Erythroblast (primary cell): Measurements from ENCODE around the gene ZBTB20.

Experiments used
- DNase-seq, 2 experiments: peaks; one replicate each; lab custom pipeline; 2025; lab: John Stamatoyannopoulos, UW
- GATA1 ChIP-seq: IDR thresholded peaks from 2 replicates; pipeline ENCODE4 v1.6.1; 2011; ENCODE audit warnings: low read depth, mild to moderate bottlenecking, control low read depth, low read length, moderate library complexity
- POLR2A ChIP-seq: IDR thresholded peaks from 2 replicates; pipeline ENCODE4 v1.6.1; 2011; ENCODE audit warnings: mild to moderate bottlenecking, low read length

The ZBTB20 gene

DNA sequence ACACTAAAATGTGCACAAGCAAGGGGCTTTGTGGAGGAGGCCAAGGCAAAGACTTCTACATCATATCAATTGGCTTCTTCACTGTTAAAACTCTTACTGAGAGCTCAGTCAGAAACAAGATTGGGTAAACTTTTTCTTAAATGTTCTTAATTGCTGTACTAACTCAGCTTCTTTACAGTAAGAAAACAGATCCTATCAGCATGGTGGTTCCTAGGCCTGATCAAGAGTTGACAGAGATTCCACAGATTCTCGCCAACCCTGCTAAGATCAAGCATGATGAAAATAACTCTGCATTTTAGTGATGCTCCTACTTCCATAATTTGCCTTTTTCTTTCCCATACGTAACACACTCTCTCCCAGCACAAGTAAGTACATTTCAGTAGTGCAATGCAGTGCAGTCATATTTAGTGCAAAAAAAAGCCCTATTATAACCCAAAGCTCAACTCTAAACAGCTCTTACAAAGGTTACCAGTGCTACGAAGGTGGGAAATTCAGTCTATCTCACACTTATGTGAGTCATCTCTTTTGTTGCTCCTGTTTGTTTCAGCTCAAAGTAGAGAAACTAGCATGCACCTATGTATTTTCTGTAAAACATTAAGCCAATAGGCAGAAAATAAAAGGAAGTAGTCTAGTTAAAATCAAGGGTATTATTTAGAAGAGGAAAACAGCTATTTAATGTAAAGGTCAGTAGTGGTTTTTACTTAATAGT, 823.4 kb downstream of the ZBTB20 start:
- no peak for DNase-seq
- TF ChIP-seq GATA1 (no peak), POLR2A (no peak)

DNA sequence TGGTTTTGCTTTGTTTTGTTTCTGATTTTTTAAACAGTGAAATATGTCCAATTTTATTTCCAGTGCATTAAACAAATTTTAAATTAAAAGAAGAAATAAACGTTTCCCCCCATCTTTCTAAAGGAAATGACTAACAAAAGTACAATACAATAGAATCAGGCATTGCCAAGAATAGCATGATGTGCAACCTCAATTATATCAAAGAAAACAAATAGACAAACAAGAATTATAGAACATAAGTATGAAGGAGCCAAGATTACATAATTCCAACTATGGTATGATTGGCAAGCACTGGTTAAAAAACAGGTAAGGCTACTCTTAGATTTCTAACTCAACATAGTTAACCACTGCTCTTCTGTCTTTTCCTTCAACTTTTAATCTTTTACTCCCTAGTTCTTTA, 826.8 kb downstream of the ZBTB20 start:
- DNase-seq, result no peak
- no peak for TF ChIP-seq POLR2A
- no peak for TF ChIP-seq GATA1

DNA sequence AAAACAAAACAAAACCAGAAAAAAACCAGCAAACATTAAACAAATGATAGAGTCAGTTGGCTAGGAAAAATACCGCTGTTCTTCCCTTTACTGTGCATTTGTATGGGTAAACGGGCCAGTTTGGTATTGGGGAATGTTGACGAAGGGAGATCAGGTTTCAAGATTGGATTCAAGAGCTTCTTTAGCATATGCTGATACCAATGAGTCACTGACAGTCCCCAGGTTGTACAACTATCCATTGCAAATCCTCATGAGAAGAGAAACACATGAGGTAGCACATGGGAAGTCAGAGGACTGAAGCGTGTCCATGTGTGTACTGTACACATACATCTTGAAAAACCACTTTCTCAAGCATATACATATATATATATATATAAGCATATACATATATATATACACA, 827.6 kb downstream of the ZBTB20 start:
- DNase-seq, result no peak
- TF ChIP-seq POLR2A, result no peak
- no peak for TF ChIP-seq GATA1

DNA sequence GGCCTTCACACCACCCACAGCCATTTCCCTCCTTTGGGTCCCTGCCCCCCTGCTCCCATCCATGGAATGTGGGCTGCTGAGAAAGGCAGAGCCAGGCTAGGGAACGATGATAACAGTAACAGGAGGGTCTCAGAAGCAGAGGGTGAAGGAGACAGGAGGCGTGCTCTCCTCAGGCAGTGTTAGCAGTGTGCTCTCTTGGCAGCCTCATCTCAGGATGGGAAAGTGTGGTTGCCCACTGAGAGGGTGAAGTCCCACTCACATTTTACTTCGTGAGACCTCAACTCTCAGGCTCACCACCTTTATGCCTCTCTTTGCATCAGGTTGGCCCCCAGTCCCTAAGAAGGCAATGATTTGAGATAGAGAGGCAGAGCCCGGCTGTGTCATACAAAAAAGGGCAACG, 828.8 kb downstream of the ZBTB20 start:
- TF ChIP-seq POLR2A, result no peak
- no peak for DNase-seq

DNA sequence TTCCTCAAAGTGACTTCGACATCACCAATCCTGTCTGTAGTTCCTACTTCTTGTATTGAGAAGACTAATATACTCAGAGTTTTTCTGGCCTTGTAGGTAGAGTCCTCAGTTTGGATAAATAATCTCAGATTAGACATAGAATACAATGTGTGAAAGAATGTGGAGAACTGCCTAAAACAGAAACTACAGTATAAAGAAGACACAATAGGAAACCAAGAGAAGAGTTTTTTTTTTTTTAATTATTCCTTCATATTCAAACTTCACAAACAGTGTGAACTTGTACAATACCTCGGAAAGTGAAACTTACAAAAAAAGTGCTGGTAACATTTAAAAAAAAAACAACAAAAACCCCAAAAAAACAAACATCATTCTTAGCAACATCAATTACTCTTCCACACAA, 832.8 kb downstream of the ZBTB20 start:
- no peak for DNase-seq
- TF ChIP-seq GATA1, result no peak
- no peak for TF ChIP-seq POLR2A

DNA sequence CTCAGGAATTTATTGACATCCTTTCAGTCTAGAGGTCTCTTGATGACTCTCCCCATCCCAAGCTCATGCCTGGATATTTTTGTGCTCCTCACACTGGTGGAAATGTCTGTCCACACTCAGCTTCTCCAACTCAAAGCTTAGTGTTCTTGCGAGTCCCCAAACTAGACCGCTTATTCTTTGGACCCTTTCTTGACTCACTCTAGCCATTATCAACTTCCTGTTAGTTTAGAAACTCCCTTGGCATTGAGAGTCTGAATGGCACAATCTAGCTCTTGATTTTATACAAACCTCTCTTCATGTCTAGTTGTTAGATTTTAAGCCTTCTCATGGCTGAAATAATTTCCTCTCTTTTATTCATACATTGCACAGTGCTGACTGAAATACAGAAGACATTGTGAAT, 833.7 kb downstream of the ZBTB20 start:
- TF ChIP-seq POLR2A, result no peak
- TF ChIP-seq GATA1, result no peak
- no peak for DNase-seq

DNA sequence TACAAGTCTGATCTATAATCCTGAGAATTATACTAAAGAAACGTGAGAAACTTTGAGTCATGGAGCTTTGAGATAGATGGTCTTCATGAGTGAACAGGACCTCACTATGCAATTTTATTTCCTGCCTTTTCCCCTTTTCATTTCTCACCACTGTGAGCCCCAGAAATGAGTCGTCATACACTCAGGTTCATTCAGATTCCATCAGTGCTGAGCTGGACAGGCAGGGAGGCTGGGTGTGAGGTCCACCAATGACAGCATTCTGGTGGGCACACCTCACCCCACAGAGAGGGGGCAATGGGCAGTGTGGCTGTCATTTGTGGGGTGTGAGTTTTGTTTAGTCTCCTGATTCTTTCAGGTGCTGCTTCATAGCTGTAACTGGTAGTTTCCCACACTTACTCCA, 836.4 kb downstream of the ZBTB20 start:
- DNase-seq, result no peak
- TF ChIP-seq POLR2A, result no peak
- no peak for TF ChIP-seq GATA1

DNA sequence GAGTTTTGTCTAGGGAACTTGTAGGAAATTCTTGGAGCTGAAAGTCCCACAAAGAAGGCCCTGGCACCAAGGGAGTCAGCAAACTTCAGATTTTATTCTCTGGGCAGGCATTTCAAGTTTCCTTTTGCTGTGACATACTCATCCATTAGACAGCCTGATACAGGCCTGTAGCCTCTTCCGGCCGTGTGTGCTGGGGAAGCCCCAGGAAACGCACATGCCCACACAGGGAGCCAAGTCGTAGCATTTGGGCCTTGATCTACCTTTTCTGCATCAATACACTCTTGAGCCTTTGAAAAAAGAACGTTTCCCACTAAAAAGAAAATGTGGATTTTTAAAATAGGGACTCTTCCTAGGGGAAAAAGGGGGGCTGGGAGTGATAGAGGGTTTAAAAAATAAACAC, 838.3 kb downstream of the ZBTB20 start:
- TF ChIP-seq POLR2A, result no peak
- TF ChIP-seq GATA1, result no peak
- DNase-seq, result no peak

DNA sequence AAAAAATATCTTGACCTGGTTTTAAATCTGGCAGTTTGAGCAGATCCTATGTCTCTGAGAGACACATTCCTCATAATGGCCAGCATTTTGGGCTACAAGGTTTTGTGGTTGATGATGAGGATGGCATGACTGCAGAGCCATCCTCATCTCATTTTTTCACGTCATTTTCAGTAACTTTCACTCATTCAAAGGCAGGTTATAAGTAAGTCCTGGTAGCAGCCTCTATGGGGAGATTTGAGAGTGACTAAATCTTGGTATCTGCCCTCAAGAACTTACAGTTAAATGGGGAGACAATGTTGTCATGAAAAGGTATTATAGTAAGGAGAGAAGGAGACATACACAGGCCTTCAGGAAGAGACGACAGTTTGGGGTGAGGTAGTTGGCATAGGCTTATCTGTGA, 838.7 kb downstream of the ZBTB20 start:
- DNase-seq, result no peak
- TF ChIP-seq POLR2A (no peak), GATA1 (no peak)

DNA sequence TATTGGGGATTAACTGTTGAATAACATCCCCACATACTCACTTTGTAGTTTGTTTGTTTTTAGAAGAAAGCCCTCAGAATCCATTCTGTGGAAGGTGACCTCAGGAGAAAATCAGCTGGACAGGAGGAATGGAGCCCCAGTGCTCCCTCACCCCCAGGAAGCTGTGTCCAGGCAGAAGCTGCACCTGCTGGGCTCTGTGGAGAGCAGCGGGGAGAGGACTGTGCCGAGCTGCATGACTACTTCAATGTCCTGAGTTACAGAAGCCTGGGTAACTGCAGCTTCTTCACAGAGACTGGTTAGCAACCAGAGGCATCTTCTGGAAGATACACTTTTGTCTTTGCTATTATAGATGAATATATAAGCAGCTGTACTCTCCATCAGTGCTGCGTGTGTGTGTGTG, 839.3 kb downstream of the ZBTB20 start:
- DNase-seq, result no peak
- TF ChIP-seq POLR2A, result no peak
- no peak for TF ChIP-seq GATA1

DNA sequence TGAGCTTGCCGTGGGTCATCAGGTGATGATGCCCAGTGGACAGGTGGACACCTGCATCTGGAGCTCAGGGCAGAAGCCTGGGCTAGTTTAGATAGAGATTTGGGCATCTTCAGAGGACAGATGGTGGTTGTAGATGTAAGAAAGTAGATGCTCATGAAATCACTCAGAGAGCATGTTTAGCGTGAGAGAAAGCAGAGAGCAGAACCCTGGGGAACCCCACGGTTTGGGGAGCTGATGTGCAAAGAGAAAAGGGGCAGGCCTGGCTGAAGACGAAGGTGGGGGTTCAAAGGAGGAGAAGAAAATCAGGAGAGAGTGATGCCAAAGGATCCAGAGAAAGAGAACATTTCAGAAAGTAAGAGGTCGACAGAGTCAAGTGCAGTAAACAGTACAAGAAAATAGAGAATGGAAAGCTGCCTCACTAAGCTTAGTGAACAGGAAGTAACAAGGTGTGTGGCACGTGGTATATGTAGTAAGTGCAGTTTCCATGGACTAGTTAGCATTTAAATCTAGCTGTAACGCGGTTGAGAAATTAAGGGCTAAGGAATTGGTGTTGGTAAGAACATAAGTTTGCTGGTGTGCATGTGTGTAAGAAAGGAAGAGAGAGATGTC, 839.8 kb downstream of the ZBTB20 start:
- DNase-seq, result no peak
- no peak for TF ChIP-seq POLR2A
- no peak for TF ChIP-seq GATA1

DNA sequence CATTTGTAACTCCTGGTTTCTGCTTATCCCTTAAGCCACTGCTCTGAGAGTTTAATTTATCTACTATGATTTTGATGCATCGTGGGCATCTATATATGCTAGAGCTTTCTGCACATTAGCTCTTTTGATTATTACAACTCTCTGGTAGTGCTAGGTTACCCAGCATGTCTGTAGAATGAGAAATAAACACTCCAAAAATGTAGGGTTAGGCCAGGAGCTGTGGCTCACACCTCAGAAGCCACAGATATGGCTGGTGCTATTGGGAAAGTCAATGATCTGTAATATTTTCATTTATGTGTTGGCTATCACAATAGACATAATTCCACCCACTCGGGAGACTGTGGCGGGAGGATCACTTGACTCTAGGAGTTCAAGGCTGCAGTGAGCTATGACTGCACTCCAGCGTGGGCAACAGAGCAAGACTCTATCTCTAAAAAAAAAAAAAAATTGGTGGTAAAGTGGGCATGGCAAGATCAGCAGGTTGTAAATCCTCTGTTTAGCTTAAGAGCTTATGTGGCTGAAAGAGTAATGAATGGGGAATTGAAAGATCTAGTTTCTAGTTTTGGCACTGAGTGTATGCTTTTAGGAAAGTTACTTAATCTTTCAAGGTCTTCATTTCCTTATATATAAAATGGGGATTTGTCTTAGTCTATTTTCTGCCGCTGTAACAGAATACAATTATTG, 847.0 kb downstream of the ZBTB20 start:
- DNase-seq, result no peak
- no peak for TF ChIP-seq POLR2A
- no peak for TF ChIP-seq GATA1

DNA sequence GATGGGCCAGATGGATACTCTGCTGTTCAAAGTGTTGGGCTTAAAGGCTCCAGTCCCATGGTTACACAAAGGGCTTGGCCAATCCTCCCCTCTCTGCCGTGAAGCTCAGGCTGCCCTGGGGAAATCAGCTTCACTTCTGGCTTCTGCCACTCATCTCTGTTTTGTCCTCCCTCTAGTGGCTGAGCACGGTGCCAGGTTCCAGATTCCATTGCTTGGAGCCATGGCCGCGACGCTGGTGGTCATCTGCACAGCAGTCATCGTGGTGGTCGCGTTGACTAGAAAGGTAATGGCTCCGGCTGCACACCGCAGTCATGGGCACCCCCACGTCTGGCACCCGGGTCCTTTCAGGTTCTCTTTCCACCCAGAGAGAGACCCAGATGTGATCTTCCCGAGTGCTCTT, 847.7 kb downstream of the ZBTB20 start:
- TF ChIP-seq POLR2A, result no peak
- DNase-seq, result peak in 1 of 2 experiments; percentile 3

DNA sequence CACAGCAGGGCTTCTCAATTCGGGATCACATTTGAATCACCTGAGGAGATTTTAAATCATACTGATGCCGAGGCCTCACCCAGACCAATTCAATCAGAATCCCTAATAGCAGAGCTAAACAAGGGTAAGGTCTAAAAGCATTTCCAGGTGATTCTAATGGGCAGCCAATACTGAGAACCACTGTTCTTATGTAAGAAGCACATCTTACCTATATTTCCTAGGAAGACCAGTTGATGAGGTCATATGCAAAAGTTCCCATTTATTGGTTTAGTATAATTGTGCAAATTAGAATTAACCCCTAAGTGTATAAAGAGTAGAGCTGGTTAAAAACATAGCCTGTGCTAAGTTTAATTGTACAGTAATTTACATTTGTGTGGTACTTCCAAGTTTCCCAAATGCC, 851.1 kb downstream of the ZBTB20 start:
- no peak for DNase-seq
- no peak for TF ChIP-seq POLR2A
- TF ChIP-seq GATA1, result no peak
